C4-2B (cell line): ENCODE measurements around the gene GBA2.

Source experiments
- H3K27ac ChIP-seq: fragments of 450-650 bp; 2 replicates; pipeline ENCODE4 v1.5.1; 2017
- CTCF ChIP-seq: fragments of 450-650 bp; conservative IDR thresholded peaks from 2 replicates; pipeline ENCODE4 v1.5.1; 2017; ENCODE audit warnings: mild to moderate bottlenecking
- ZFX ChIP-seq: fragments of 450-650 bp; IDR thresholded peaks from 2 replicates; pipeline ENCODE4 v1.6.1; 2017

Gene GBA2

DNA sequence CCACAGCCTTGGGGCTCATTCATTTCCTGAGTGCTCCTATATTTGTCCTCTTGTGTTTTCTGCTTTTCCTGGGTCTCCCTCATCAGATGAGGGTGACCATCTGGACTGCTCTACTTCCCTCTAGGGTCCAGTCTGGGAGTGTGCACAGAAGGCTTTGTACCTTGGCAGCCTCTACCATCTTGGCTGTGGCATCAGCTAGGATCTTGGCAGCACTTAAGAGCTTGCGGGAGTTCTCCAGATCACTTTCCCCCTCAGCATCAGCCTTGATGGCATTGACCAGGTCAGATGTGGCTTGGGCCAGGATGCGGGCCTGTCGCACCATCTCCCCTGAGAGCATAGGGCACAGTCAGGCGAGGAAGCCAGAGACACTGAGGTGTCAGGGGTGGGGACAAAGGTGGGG lies 32.8 kb downstream of the GBA2 start:
- no peak overlapping the region for H3K27ac ChIP-seq
- TF ChIP-seq ZFX (no peak), CTCF (no peak)

GRCh38 chr9:35714579-35715252 lies 34.3 kb downstream of the GBA2 start:
- TF ChIP-seq ZFX (no peak), CTCF (no peak)
- no peak overlapping the region for H3K27ac ChIP-seq

- TF ChIP-seq ZFX (no peak), CTCF (no peak)
Measured at GRCh38 chr9:35714123-35714522, 34.9 kb downstream of the GBA2 start.

DNA sequence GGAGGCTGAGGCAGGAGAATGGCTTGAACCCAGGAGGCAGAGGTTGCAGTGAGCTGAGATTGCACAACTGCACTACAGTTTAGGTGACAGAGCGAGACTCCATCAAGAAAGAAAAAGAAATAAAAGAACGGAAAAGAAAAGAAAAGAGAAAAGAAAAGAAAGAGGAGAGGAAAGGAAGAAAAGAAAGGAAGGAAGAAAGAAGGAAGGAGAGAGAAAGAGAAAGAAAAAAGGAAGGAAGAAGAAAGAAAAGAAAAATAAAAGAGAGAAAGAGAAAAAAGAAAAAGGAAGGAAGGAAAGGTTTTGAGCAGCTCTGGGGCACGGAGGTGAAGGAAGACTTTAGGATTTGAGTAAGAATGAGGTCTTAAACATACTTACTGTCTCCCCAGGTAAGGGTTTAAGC lies 35.5 kb downstream of the GBA2 start:
- TF ChIP-seq ZFX (no peak), CTCF (no peak)
- H3K27ac ChIP-seq: no peak overlapping the region

More at GRCh38 chr9:35714123-35714522, 34.9 kb downstream of the GBA2 start:
- no peak overlapping the region for H3K27ac ChIP-seq

DNA sequence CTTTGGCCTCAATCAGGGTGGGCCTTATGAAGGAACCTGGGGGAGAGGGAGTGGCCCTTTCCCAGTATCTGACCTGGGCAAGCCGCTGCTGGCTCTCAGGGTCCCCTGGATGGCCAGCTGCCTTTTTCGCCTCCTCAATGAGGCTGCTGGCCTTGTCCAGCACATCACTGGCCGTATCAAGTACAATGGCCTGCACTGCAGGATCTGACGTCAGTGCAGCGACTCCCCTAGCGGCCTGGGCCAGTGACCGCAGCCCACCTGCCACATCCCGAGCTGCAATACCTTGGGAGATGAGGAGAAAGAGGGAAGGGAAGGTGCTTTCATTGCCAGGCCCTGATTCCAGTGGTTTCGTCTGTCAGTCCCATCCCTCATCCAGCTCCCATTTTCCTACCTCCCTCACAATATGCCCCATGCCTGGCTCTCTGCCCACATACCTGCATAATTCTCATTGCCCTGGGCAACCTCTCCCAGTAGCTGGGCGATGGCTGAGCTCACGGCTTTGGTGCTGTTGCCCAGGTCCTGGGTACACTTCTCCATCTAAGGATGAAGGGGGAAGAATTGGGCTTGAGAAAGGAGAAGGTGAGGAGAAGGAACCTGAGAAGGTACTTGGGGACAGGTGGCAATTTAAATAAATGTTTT lies 36.1 kb downstream of the GBA2 start:
- TF ChIP-seq ZFX (no peak), CTCF (no peak)
- H3K27ac ChIP-seq: no peak overlapping the region

- H3K27ac ChIP-seq: no peak overlapping the region
- TF ChIP-seq CTCF (no peak), ZFX (no peak)
Measured at GRCh38 chr9:35711501-35712428, 37.3 kb downstream of the GBA2 start.
